ENCODE measurements around the gene OR51B2.

Gene OR51B2

GRCh38 chr11:5286901-5287300 is 37.2 kb downstream of the OR51B2 start:
- Histone ChIP-seq H3K27ac (ENCODE audit: low read depth, low read length) (no peak overlapping the region), H3K9me3 (ENCODE audit: control insufficient read depth, insufficient read depth, low read length) (no peaks in the 10 kb centered on the region), H3K79me2 (ENCODE audit: control insufficient read depth, low read length) (no peaks in the 10 kb centered on the region), H3K27me3 (ENCODE audit: control insufficient read depth, low read length) (no peaks in the 10 kb centered on the region), H3K4me2 (ENCODE audit: low read length) (no peak overlapping the region), H3K4me3 (ENCODE audit: low read length) (no peak overlapping the region), H3K36me3 (ENCODE audit: control insufficient read depth, low read length) (no peaks in the 10 kb centered on the region), H3F3A (ENCODE audit: control insufficient read depth, insufficient read depth) (no peaks in the 10 kb centered on the region), H3K9me2 (replicated peaks; ENCODE audit: control insufficient read depth, low read length) (no peaks in the 10 kb centered on the region), H3K4me1 (ENCODE audit: control insufficient read depth, low read length) (no peaks in the 10 kb centered on the region), H4K20me1 (ENCODE audit: control insufficient read depth, insufficient read depth, low read depth, low read length) (no peaks in the 10 kb centered on the region)
- TF ChIP-seq EZH2phosphoT487 (IDR thresholded peaks at IDR 0.05; ENCODE audit: borderline replicate concordance, low read length) (no peak), CTCF (IDR thresholded peaks at IDR 0.05; ENCODE audit: low read depth, low read length, poor library complexity, severe bottlenecking) (no peak)

- Histone ChIP-seq H3K27ac (ENCODE audit: low read depth, low read length) (no peak overlapping the region), H3K9me2 (replicated peaks; ENCODE audit: control insufficient read depth, low read length) (no peaks in the 10 kb centered on the region), H3K4me3 (ENCODE audit: low read length) (no peak overlapping the region), H3K4me1 (ENCODE audit: control insufficient read depth, low read length) (no peaks in the 10 kb centered on the region), H3K36me3 (ENCODE audit: control insufficient read depth, low read length) (no peaks in the 10 kb centered on the region), H3K9me3 (ENCODE audit: control insufficient read depth, insufficient read depth, low read length) (no peaks in the 10 kb centered on the region), H3K27me3 (ENCODE audit: control insufficient read depth, low read length) (no peaks in the 10 kb centered on the region), H3K79me2 (ENCODE audit: control insufficient read depth, low read length) (no peaks in the 10 kb centered on the region), H4K20me1 (ENCODE audit: control insufficient read depth, insufficient read depth, low read depth, low read length) (no peaks in the 10 kb centered on the region), H3K4me2 (ENCODE audit: low read length) (no peak overlapping the region), H3F3A (ENCODE audit: control insufficient read depth, insufficient read depth) (no peaks in the 10 kb centered on the region)
- TF ChIP-seq EZH2phosphoT487 (IDR thresholded peaks at IDR 0.05; ENCODE audit: borderline replicate concordance, low read length), result no peak
- TF ChIP-seq CTCF (IDR thresholded peaks at IDR 0.05; ENCODE audit: low read depth, low read length, poor library complexity, severe bottlenecking), result no peak
Measured at GRCh38 chr11:5286351-5286750, 37.7 kb downstream of the OR51B2 start.

GRCh38 chr11:5285703-5286340 is 38.3 kb downstream of the OR51B2 start:
- Histone ChIP-seq H3K36me3 (ENCODE audit: control insufficient read depth, low read length) (no peaks in the 10 kb centered on the region), H3K79me2 (ENCODE audit: control insufficient read depth, low read length) (no peaks in the 10 kb centered on the region), H3K4me3 (ENCODE audit: low read length) (no peak overlapping the region), H3F3A (ENCODE audit: control insufficient read depth, insufficient read depth) (no peaks in the 10 kb centered on the region), H3K27me3 (ENCODE audit: control insufficient read depth, low read length) (no peaks in the 10 kb centered on the region), H3K4me1 (ENCODE audit: control insufficient read depth, low read length) (no peaks in the 10 kb centered on the region), H4K20me1 (ENCODE audit: control insufficient read depth, insufficient read depth, low read depth, low read length) (no peaks in the 10 kb centered on the region), H3K4me2 (ENCODE audit: low read length) (no peak overlapping the region), H3K9me3 (ENCODE audit: control insufficient read depth, insufficient read depth, low read length) (no peaks in the 10 kb centered on the region), H3K9me2 (replicated peaks; ENCODE audit: control insufficient read depth, low read length) (no peaks in the 10 kb centered on the region), H3K27ac (ENCODE audit: low read depth, low read length) (no peak overlapping the region)
- TF ChIP-seq CTCF (IDR thresholded peaks at IDR 0.05; ENCODE audit: low read depth, low read length, poor library complexity, severe bottlenecking) (no peak), EZH2phosphoT487 (IDR thresholded peaks at IDR 0.05; ENCODE audit: borderline replicate concordance, low read length) (no peak)

Data from DOHH2 (cell line).